GM23248 (cell line): ENCODE results near the gene ST6GAL1.

Experiments used
- EZH2 ChIP-seq: fragments of 200-600 bp; sonication (generic); IDR thresholded peaks from 2 replicates; pipeline ENCODE4 v1.6.1; 2018; ENCODE audit warnings: antibody characterized with exemption, mild to moderate bottlenecking; ENCODE audit not compliant: insufficient read depth, poor library complexity, severe bottlenecking
- EZH2phosphoT487 ChIP-seq: fragments of 200-600 bp; sonication (generic); IDR thresholded peaks from 2 replicates; pipeline ENCODE4 v1.6.1; 2018; ENCODE audit warnings: antibody characterized with exemption, moderate library complexity, mild to moderate bottlenecking, low read depth; ENCODE audit not compliant: insufficient read depth

DNA sequence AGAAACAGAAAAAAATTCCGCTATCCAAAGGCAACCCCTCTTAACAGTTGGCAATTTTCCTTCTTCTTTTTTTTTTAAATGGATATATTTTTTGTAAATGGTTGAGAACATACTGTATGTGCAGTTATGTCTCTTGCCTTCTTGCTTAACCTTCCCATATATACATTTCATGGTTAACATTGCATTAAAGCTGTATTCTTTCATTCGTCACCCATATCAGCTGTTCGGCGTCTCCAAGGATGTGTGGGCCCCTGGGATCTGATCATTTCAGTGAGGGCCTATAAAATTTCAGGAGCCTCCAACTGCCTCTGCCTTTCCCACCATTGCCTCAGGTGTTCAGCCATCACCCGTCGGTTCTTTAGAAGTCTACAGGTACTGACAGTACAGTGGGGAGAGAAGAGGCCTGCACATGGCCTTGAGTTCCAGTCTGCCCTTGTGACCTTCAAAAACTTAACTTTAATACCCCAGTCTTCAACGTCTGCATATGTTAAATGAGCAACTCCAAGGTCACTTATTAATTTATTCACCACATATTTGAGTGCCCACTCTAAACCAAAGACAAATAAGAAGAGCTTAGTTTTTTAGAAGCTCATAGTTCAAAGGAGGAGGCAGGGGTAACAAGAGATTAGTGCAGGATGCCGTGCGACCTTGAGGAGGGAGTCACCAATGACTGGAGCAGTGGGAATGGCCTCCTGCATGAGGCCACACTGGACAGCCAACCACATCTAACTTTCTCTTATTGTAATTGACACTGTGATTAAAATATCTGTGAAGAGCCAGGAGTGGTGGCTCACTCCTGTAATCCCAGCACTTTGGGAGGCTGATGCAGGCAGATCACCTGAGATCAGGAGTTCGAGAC lies 6.9 kb downstream of the ST6GAL1 start:
- no peak for TF ChIP-seq EZH2
- TF ChIP-seq EZH2phosphoT487: no peak
